ENCODE data around the gene NELFE. TPM values are rescaled to one million over a fixed set of nuclear protein-coding genes. Genes with fewer than 3 reads are reported as not detected.
A peak's percentile ranks its signal among the peaks of the same experiment; 100 is the strongest.

The NELFE gene
- total and polyA plus RNA-seq, 2 of the 13 experiments (the other 11 are each of a cell fraction or from before 2014, with no cell fraction given): 51.3 to 69.8 TPM

DNA sequence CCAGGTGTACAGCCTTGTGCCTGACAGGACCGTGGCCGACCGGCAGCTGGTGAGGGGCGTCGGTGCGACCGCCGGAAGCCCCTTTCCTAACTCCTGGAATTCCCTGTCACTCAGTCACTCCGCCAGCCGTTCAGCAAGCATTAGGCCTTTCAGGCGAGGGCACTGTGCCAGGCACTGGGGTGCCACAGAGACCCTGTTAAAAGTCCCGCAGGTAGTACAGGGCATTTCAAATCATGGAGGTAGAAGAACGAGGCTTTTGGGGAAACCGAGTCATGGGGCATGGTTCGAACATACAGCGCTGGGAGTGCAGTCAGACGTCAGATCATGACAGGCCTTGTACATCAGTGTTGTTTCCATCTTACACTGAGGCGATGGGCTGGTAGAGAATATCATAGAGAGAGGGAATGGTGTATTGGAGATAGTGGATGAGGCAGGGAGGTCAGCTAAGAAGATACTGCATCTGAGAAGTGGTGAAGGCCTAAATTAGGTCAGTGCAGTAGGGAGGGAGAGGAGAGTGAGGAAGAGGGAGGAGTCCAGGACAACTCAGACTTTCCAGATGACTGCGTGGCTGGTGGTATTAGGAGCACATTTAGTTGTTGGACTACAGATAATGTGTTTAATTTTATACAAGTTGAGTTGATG, 14.1 kb upstream of the NELFE start (continued):
- no peak for TF ChIP-seq HNF4G (IDR thresholded peaks at IDR 0.05; ENCODE audit: borderline replicate concordance, low read depth, low read length)
- no peak for TF ChIP-seq HNF4G (CRISPR knock-in tag; IDR thresholded peaks at IDR 0.05; ENCODE audit: borderline replicate concordance, low read depth)
- no peak for TF ChIP-seq SMARCE1 (IDR thresholded peaks at IDR 0.05; ENCODE audit: borderline replicate concordance)
- TF ChIP-seq ZC3H13 (CRISPR knock-in tag; IDR thresholded peaks at IDR 0.05): no peak
- no peak; the same call in 1 of the 2 replicates for TF ChIP-seq ATF7-NPFF (CRISPR knock-in tag; IDR thresholded peaks at IDR 0.05; ENCODE audit: low read depth)
- TF ChIP-seq, protein P1, sequence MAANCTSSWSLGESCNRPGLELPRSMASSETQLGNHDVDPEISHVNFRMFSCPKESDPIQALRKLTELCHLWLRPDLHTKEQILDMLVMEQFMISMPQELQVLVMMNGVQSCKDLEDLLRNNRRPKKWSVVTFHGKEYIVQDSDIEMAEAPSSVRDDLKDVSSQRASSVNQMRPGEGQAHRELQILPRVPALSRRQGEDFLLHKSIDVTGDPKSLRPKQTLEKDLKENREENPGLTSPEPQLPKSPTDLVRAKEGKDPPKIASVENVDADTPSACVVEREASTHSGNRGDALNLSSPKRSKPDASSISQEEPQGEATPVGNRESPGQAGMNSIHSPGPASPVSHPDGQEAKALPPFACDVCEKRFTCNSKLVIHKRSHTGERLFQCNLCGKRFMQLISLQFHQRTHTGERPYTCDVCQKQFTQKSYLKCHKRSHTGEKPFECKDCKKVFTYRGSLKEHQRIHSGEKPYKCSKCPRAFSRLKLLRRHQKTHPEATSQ (CRISPR knock-in tag; IDR thresholded peaks at IDR 0.05; ENCODE audit: borderline replicate concordance): no peak
- no peak for TF ChIP-seq ZNF224 (CRISPR knock-in tag; IDR thresholded peaks at IDR 0.05)
- TF ChIP-seq ZFP36L1 (CRISPR knock-in tag; IDR thresholded peaks at IDR 0.05): no peak
- TF ChIP-seq ZNF326 (CRISPR knock-in tag; IDR thresholded peaks at IDR 0.05; ENCODE audit: borderline replicate concordance): no peak
- TF ChIP-seq, protein P2, sequence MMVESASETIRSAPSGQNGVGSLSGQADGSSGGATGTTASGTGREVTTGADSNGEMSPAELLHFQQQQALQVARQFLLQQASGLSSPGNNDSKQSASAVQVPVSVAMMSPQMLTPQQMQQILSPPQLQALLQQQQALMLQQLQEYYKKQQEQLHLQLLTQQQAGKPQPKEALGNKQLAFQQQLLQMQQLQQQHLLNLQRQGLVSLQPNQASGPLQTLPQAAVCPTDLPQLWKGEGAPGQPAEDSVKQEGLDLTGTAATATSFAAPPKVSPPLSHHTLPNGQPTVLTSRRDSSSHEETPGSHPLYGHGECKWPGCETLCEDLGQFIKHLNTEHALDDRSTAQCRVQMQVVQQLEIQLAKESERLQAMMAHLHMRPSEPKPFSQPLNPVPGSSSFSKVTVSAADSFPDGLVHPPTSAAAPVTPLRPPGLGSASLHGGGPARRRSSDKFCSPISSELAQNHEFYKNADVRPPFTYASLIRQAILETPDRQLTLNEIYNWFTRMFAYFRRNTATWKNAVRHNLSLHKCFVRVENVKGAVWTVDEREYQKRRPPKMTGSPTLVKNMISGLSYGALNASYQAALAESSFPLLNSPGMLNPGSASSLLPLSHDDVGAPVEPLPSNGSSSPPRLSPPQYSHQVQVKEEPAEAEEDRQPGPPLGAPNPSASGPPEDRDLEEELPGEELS (CRISPR knock-in tag; IDR thresholded peaks at IDR 0.05): no peak
- peak; percentile 45 for TF ChIP-seq XRCC5 (optimal IDR thresholded peaks at IDR 0.05; ENCODE audit: low read length)
- no peak for TF ChIP-seq ZNF329 (CRISPR knock-in tag; IDR thresholded peaks at IDR 0.05; ENCODE audit: low read depth)
- 0 out of 2 replicates have a peak, but pooled peaks have one; percentile 19 for TF ChIP-seq ZNF556 (CRISPR knock-in tag; IDR thresholded peaks at IDR 0.05; ENCODE audit: borderline replicate concordance)
- TF ChIP-seq, protein P3, sequence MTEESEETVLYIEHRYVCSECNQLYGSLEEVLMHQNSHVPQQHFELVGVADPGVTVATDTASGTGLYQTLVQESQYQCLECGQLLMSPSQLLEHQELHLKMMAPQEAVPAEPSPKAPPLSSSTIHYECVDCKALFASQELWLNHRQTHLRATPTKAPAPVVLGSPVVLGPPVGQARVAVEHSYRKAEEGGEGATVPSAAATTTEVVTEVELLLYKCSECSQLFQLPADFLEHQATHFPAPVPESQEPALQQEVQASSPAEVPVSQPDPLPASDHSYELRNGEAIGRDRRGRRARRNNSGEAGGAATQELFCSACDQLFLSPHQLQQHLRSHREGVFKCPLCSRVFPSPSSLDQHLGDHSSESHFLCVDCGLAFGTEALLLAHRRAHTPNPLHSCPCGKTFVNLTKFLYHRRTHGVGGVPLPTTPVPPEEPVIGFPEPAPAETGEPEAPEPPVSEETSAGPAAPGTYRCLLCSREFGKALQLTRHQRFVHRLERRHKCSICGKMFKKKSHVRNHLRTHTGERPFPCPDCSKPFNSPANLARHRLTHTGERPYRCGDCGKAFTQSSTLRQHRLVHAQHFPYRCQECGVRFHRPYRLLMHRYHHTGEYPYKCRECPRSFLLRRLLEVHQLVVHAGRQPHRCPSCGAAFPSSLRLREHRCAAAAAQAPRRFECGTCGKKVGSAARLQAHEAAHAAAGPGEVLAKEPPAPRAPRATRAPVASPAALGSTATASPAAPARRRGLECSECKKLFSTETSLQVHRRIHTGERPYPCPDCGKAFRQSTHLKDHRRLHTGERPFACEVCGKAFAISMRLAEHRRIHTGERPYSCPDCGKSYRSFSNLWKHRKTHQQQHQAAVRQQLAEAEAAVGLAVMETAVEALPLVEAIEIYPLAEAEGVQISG (CRISPR knock-in tag; IDR thresholded peaks at IDR 0.05): no peak
- 0 out of 2 replicates have a peak, but pooled peaks have one; percentile 27 for TF ChIP-seq MED13 (CRISPR knock-in tag; IDR thresholded peaks at IDR 0.05)
- 0 out of 2 replicates have a peak, but pooled peaks have one; percentile 13 for TF ChIP-seq ZNF605 (CRISPR knock-in tag; IDR thresholded peaks at IDR 0.05)
- TF ChIP-seq ZNF343 (CRISPR knock-in tag; IDR thresholded peaks at IDR 0.05): no peak
- no peak for TF ChIP-seq NCOR1 (IDR thresholded peaks at IDR 0.05; ENCODE audit: borderline replicate concordance, low read length)
- TF ChIP-seq SNAI1 (CRISPR knock-in tag; IDR thresholded peaks at IDR 0.05; ENCODE audit: borderline replicate concordance): no peak
- no peak for TF ChIP-seq TMF1 (CRISPR knock-in tag; IDR thresholded peaks at IDR 0.05; ENCODE audit: low read depth)
